Stimulated activated CD8-positive, alpha-beta memory T cell treated with anti-CD3 and anti-CD28 coated beads, Interleukin-15, amount 100 ng/mL, for 24 hours (primary cell): Measurements from ENCODE around the gene CHST1.

Source experiments
- DNase-seq: peaks from one replicate; pipeline ENCODE4 v3.0.0-alpha.2; 2020; ENCODE audit warnings: low read depth

Gene CHST1

GRCh38 chr11:45605051-45605450, 60.4 kb downstream of the CHST1 start:
- no peak for DNase-seq

- DNase-seq = no peak
Observed at GRCh38 chr11:45603946-45604682, 61.3 kb downstream of the CHST1 start.

- no peak for DNase-seq
Observed at GRCh38 chr11:45599161-45599943, 66.1 kb downstream of the CHST1 start.
